Stimulated activated CD4-positive, alpha-beta T cell treated with anti-CD3 and anti-CD28 coated beads, Interleukin-4, amount 100 ng/mL, for 1 hour (primary cell): ENCODE results near the gene RNF215.

Experiments used
- DNase-seq: peaks from one replicate; pipeline ENCODE4 v3.0.0-alpha.2; 2020

Gene RNF215

DNA sequence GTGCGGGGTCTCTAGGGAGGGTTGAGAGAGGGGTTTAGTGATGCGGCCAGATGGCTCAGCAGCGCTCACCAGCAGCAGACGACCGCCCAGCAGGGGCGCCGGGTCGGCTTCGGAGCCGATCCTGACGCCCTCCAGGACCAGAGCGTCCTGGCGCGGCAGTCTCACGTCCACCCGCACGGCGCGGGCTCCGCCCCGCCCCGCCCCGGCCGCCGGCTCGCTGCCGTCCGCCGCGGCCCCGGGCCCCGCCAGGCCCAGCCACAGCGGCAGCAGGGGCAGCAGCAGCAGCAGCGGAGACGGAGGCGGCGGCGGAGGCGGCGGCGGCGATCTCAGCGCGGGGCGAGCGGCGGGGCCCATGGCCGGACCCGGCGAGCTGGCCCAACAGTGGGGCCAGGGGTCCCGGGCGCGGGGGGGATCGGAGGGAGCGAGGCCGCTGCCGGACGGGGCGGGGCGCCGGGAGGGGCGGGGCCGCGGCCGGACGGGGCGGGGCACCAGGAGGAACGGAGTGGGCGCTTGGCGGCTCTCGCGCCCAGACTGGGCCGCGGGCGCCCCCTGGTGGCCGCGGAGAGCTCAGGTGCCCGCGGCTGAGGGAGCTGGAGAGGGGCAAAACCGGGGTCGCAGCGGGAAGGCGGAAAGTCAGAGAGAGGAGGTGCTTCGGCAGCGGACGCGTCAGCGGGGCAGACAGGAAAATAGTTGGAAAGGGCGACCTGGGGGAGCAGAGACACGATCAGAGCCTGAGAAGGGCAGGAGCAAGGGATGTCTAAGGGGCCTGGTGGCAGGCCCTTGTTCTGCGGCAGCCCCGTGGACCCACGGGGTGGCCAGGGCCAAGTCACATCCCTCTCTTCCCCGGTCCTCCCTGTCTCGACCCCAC is at the start of gene RNF215:
RNF215 (minus strand) TSS at position 452 of the 868 bp plus-strand sequence; CDS start at position 354, 98 bp downstream.
- peak; percentile 78 for DNase-seq

DNA sequence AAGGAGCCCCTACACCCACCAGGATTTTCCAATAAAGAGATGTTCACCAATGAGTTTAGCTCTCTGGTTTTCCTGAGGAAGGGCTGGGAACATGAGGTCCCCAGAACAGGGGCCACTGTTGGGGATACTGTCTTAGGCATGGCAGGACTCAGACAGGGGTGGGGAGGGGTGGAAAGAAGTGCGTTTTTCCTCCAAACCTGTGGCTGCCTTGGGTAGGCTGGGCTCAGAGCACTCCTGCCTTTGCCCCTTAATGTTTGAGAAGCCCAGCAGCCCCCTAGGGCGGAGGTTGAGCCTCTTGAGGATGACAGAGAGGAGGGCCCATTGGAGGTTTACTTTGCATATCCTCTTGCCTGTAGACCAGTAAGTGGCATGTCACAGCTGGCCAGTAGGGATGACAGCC is 49.0 kb upstream of the RNF215 start:
- no peak for DNase-seq

- DNase-seq = peak; percentile 69
Measured at GRCh38 chr22:30435674-30436126, 48.5 kb upstream of the RNF215 start.

DNA sequence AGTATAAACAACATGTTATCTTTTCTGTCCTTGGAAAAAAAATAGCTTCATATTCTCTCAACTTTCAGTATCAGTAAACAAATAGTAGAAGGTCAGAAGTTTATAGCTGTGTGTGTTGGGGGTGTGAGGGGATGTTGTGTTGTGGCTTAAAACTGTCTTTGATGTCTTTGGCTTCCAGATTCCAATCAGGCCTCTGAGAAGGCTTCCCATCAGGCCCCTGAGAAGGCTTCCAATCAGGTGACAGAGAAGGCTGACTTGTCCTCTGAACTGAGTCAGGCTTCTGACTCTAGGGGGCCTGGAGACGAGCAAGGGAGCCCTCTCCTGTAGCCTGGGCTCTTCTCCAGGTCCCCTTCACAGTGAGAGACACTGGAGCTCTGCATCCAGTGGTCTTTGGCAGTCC is 47.6 kb upstream of the RNF215 start:
- no peak for DNase-seq

- no peak for DNase-seq
Measured at GRCh38 chr22:30433773-30434172, 46.6 kb upstream of the RNF215 start.

DNA sequence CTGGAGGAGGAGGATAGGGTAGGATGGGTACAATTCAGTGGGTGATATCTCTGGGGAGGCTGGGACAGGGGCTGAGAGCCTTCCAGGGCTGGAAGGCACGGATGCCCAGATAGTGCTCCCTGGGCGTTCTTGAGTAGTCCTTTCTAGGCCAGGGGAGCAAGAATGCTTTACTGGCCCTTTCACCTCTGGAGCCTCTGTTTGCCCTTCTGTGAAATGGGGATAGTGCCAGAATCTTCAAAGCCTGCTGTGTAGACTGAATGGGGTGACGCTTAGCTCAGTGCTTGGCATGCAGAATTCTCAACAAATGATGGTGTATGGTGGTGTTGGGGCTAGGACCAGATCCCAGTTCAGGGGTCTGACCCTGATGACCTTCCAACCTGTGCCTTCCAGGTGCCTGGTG is 46.0 kb upstream of the RNF215 start:
- no peak for DNase-seq

- DNase-seq = no peak
Measured at GRCh38 chr22:30432520-30432919, 45.3 kb upstream of the RNF215 start.

DNA sequence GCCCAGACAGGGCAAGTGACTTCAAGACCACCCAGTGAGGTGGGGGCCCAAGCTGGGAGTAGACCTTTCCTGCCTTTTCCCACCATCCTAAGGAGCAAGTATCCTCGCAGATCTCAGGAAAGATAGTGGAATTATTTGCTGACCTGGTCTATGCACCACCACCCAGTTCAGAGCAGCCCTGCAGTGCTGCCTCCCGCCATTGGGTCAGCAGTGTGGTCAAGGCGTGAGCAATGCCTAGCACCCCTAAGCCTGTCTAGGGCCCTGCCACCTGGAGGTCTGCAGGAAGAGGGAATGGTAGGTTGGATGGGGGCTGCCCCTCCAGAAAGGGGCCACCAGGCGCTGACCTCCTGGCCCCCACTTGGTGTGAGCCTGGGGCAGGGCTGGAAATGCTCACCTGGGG is 44.9 kb upstream of the RNF215 start:
- DNase-seq = no peak

GRCh38 chr22:30430933-30431332 is 43.7 kb upstream of the RNF215 start:
- DNase-seq = no peak

DNA sequence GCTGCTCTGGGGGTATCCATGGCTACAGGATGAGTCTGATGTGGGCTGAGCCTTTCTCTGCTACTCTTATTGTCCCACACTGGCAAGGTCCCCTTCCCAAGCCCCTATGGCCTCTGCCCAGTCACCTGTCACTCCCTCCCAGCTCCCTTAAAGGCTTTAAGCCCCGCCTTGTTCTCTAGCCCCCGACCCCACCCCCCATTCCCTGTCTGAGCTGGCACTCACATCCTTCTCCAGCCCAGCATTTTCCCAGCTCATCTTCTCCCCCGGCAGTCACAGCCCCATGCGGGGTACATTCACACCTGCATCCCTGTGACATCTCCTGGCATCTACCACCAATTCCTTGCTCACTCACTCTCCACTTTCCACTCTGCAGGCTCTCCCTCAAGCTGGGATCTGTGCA is 42.7 kb upstream of the RNF215 start:
- no peak for DNase-seq

DNA sequence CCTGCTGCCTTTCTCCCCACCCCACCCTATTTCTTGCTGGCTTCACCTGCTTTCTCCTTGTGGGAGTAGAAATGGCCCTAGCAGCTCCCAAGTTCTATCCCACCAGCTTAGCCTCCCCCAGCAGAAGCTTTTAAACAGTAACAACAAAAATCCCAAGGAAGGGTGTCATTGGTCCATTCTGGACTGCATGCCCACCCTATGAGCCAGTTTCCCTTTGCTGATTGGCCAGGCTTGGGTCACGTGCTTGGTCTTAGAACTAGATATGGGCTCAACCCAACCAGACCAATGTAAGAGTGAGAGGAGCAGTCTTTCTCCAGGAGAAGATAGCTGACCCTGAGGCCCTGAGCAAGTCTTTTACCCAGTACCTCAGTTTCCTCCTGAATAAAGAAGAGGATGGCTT is 40.7 kb upstream of the RNF215 start:
- DNase-seq = no peak

DNA sequence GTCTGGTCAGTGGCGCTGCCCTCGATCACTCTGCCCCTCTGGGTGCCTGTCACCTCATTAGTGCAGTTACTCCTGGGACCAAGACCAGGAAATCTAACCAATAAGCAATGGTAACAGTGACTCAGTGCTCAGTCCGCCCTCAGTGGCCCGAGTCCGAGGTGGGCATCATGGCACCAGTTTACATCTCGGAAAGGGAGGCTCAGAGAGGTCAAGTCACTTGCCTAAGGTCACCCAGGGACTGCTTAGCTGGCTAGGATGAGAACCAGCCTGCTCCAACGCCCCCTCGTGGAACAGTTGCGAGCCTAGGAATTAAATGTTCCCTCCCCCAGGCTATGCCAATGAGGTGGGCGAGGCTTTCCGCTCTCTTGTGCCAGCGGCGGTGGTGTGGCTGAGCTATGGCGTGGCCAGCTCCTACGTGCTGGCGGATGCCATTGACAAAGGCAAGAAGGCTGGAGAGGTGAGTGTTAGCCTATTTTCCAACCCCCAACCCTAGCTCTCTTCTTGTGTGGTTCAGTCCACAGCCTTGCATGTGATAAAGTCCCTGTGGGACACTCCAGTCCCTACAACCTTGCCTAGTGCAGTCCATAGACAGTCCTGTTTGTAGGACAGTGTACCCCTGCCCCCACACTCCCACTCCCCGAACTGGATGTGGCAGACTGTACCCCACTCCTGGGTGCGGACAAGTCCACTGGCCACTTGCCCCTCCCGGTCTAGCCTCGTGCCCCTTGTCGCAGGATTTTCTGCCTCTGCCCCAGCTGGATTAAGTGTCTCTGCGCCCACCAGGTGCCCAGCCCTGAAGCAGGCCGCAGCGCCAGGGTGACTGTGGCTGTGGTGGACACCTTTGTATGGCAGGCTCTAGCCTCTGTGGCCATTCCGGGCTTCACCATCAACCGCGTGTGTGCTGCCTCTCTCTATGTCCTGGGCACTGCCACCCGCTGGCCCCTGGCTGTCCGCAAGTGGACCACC is 39.5 kb upstream of the RNF215 start:
- DNase-seq = peak; percentile 86

DNA sequence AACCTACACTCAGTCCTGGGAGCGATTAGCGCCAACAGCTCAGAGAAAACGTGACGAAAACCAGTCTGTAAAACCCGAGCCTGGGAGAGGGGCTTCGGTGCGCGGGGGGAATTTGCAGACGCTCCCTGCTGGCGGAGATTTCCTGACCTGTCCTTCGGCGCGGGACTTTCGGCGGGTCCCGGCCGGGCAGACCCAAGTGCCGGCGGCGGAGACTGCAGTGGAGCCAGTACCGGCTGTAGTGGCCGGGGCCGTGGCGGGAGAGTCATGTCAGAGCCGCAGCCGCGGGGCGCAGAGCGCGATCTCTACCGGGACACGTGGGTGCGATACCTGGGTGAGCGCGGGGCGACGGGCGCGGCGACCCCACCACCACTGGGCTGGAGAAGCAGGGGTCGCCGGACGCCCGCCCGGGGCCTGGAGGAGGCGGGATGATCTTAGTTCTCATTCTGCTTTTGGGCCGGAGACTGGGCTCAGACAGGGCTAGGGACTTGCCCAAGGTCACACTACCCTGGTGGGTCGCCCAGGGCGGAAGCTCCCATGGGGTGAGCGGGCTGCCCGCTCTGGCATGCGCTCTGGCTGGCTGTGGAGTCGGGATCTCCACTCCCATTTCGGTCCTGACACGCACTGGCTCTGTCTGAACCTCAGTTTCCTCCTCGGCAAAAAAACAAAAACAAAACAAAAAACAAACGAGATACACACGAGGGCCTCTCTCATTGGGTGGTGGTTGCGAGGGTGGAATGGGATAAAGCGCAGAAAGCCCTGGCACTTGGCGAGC is 38.6 kb upstream of the RNF215 start, which contains the start of gene MTFP1:
MTFP1 (plus strand) TSS at position 153 of the 772 bp plus-strand sequence; CDS start at position 265, 112 bp downstream.
- peak; percentile 58 for DNase-seq

GRCh38 chr22:30425327-30425615 is 38.1 kb upstream of the RNF215 start:
- DNase-seq = no peak

DNA sequence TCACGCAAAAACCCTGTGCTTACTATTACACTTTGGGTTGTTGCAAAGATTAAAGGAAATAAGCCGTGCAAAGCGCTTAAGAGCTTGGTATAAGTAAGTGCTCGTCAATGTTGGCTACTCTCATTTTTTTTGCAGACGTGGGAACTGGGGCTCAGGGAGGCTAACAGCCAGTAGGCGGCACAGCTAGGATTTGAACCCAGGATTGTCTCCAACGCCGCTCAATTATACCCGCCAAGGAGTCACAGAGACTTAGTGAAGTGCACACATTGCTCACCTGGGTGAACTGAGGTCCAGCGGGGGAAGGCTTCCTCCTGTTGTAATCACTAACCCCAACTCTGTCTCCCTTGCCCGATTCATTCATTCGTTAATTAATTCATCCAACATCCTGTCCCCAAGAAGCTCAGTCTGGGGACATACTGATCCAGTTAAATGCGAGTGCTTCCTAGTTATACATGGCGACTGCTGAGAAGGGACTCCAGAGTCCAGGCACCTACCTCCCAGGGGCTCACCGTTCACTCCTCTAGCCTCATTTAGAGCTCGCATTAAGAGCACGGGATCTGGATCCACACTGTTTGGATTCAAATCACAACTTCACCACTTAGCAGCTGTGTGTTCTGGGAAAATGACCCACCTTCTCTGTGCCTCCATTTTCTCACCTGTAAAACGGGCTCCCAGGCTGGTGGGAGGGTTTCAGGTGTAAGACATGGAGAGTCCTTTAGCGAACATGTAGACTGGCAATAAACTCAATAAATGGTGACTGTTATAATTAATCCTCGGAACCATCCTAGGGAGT is 37.5 kb upstream of the RNF215 start:
- no peak for DNase-seq

- DNase-seq = peak; percentile 95
Measured at GRCh38 chr22:30423959-30424533, 36.8 kb upstream of the RNF215 start.

DNA sequence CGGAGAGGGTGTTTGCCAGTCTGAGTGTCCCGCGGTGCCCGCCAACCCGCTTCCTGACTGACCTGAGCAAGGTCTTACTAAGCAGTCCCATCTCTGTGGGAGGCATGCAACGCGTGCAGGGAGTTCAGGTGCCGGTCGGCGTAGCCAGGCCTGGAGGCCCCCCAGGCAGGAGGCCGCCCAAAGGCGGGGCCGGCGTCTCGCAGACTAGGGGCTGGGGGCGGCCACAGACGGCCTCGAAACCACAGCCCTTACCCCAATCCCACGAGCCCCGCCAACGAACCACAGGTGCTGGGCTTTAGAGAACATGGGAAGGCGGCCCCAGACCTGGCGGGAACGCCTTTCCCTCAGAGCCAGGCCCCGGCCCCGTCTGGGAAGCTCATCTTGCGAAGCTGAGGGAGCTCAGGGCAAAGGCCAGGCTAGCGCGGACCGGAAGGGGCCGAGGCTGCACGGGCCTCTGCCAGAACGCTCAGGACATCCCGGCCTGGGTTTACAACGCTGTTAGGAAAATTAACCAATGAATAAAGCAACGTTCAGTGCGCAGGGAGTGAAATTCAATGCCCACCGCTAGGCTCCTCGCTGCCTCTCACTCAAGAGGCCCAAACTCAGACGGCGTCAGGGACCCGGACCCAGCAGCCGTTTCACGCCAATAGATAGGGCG is 36.2 kb upstream of the RNF215 start:
- DNase-seq = peak; percentile 61

DNA sequence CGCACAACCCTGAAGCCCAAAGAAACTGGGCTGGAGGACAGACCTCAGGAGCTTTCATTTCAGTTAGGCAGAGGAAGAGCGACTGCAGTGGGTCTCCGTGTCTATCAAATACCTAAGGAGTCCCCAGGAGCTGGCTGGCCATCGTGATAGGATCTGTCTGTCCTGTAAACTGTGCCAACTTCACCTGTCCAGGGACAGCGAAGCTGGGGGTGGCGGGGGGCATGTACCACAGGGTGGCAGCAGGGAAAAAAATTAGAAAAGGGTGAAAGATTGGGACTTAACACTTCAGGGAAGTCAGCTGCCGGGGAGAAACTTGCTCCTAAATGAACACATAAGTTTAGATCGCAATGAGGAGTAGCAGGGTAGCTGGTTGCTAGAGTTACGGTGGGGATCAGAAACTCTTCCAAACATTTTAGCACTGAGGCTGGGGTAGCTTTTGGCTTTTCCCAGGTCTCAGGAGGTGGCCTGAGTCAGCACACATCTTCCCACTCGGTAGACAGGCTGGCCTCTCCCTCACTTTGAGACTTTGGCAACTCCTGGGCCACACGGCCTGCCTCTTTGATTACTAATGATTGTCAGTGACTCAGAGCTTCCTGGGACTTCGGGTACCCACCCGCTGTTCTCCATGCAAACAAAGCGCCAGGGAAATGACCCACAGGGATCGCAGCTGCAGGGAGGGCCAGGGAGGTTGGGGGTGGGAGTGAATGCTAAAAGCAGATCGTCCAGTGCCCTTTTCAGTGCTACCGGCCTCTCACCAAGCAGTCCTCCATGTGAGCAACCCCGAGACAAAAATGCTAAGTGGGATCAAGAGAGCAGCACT is 35.5 kb upstream of the RNF215 start:
- peak; percentile 40 for DNase-seq

DNA sequence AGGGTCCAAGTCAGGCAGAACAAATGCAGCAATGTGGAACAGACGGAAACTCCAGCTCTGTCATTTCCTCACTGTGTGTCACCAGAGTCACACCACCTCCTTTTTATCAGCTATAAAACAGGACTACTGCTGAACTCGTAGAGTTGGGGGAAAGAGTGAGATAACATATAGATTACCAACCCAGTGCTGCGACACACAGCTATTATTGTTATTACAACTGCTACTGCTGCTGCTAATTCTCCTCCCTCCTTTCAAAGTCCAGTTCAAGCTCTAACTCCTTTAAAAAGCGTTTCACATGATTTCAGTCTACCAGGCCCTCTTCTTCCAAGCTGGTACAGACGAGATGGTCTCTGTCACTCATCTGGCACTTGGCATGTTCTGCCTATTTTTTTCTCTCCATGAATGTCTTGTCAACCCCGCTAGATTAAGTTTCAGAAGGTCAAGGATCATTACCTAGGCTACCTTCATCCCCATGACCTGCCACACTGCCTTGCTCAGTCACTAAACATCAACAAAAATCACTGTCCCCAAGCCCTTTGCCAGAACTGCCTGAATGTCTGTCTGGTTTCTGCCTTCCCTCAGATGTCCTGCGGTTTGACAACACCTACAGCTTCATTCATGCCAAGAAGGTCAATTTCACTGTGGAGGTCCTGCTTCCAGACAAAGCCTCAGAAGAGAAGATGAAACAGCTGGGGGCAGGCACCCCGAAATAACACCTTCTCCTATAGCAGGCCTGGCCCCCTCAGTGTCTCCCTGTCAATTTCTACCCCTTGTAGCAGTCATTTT is 34.7 kb upstream of the RNF215 start:
- no peak for DNase-seq
